HG03354 (cell line): ENCODE data around the gene MPPE1.

Experiments used
- ATAC-seq: cut with Tn5 transposase; IDR thresholded peaks from one replicate; pipeline ENCODE4 v1.9.1; 2021; ENCODE audit warnings: mild to moderate bottlenecking; ENCODE audit not compliant: unreplicated experiment, poor library complexity, severe bottlenecking

MPPE1 gene

GRCh38 chr18:11886577-11887110, 21.5 kb downstream of the MPPE1 start:
- ATAC-seq = no peak

- no peak for ATAC-seq
These were observed 22.7 kb downstream of the MPPE1 start for GRCh38 chr18:11885278-11885947.

- ATAC-seq = no peak
These were observed 23.6 kb downstream of the MPPE1 start for GRCh38 chr18:11884396-11885030.

- ATAC-seq = peak; percentile 88
These were observed 25.0 kb downstream of the MPPE1 start for GRCh38 chr18:11883153-11883552.

- no peak for ATAC-seq
These were observed 25.5 kb downstream of the MPPE1 start for GRCh38 chr18:11882636-11883035.

GRCh38 chr18:11880586-11881304, 27.4 kb downstream of the MPPE1 start:
- no peak for ATAC-seq

- no peak for ATAC-seq
These were observed 30.5 kb downstream of the MPPE1 start for GRCh38 chr18:11877497-11878135.

GRCh38 chr18:11874676-11875075, 33.4 kb downstream of the MPPE1 start:
- no peak for ATAC-seq

GRCh38 chr18:11873670-11874340, 34.3 kb downstream of the MPPE1 start:
- ATAC-seq = no peak

- ATAC-seq = no peak
These were observed 35.5 kb downstream of the MPPE1 start for GRCh38 chr18:11872479-11873136.

- ATAC-seq = no peak
These were observed 36.6 kb downstream of the MPPE1 start for GRCh38 chr18:11871501-11871900.

- ATAC-seq = no peak
These were observed 39.9 kb downstream of the MPPE1 start for GRCh38 chr18:11868230-11868629.

- ATAC-seq = no peak
These were observed 41.4 kb downstream of the MPPE1 start for GRCh38 chr18:11866764-11867163.

- ATAC-seq = no peak
These were observed 41.8 kb downstream of the MPPE1 start for GRCh38 chr18:11866329-11866728.

GRCh38 chr18:11865071-11865470, 43.0 kb downstream of the MPPE1 start:
- no peak for ATAC-seq

GRCh38 chr18:11864471-11864870, 43.6 kb downstream of the MPPE1 start:
- no peak for ATAC-seq

GRCh38 chr18:11862468-11863137, 45.5 kb downstream of the MPPE1 start:
- ATAC-seq = no peak

- no peak for ATAC-seq
These were observed 46.4 kb downstream of the MPPE1 start for GRCh38 chr18:11861583-11862288.
